Fibroblast of pulmonary artery (primary cell): Measurements from ENCODE around the gene ST8SIA2.

Source experiments
- DNase-seq: peaks from one replicate; pipeline ENCODE4 v3.0.0-alpha.2; 2010; ENCODE audit warnings: low read depth
- H3K4me3 ChIP-seq: replicated peaks from 2 replicates; pipeline ENCODE4 v1.5.1; 2011; ENCODE audit warnings: low read depth, mild to moderate bottlenecking, control low read depth, low read length, moderate library complexity
- TF ChIP-seq, protein P1 (sequence below): IDR thresholded peaks from 2 replicates; pipeline ENCODE4 v1.5.1; 2011; ENCODE audit warnings: mild to moderate bottlenecking, control low read depth, low read length, inconsistent platforms; ENCODE audit errors: missing control alignments

The ST8SIA2 gene

DNA sequence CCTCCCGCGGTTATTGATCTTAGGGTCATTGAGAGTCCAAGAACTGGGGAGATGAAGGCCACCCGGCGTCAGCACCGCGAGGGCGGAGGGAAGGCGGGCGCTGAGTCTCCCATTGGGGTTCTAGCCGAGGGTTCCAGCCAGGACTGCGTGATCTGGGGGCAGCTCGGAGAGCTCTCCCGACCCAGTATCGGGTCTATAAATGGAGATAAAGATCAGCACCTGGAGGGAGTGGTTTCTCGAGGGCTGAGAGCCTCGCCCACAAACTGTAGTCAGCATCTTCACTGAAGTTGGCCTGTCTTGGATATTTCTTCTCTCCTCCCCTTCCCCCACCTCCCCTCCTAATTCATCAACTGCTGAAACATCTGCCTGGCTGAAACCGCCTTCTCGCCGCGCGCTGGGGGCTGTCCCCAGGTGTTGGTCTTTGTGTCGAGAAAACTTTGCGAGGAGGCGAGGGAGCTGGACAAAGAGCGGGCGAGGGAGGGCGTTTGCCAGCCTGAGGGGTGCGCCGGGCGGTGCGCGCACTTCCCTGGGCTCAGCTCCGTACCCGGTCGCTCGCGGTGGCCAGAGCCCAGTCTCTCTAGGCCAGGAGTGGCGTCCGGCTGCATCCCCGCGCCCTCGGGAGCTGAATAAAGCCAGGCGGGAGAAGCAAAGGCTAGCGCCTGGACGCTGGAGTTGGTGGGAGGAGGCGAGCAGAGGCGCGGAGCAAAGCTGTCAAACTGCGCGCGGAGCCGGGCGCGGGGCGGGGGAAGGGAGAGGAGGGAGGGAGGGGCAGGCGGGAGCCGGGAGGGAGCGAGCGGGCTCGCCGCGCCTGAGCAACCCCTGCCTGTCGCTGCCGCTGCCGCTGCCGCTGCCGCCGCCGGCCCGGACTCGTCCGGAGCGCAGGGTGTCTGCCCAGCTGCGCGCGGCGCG, at the start of gene ST8SIA2:
TSS of gene ST8SIA2 (plus strand) at position 811 of the 909 bp plus-strand sequence. CDS start 184 bp downstream, outside the sequence.
- H3K4me3 ChIP-seq: no peak within 1 kb of the TSS
- DNase-seq: no peak
- TF ChIP-seq, protein P1, sequence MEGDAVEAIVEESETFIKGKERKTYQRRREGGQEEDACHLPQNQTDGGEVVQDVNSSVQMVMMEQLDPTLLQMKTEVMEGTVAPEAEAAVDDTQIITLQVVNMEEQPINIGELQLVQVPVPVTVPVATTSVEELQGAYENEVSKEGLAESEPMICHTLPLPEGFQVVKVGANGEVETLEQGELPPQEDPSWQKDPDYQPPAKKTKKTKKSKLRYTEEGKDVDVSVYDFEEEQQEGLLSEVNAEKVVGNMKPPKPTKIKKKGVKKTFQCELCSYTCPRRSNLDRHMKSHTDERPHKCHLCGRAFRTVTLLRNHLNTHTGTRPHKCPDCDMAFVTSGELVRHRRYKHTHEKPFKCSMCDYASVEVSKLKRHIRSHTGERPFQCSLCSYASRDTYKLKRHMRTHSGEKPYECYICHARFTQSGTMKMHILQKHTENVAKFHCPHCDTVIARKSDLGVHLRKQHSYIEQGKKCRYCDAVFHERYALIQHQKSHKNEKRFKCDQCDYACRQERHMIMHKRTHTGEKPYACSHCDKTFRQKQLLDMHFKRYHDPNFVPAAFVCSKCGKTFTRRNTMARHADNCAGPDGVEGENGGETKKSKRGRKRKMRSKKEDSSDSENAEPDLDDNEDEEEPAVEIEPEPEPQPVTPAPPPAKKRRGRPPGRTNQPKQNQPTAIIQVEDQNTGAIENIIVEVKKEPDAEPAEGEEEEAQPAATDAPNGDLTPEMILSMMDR: no peak

DNA sequence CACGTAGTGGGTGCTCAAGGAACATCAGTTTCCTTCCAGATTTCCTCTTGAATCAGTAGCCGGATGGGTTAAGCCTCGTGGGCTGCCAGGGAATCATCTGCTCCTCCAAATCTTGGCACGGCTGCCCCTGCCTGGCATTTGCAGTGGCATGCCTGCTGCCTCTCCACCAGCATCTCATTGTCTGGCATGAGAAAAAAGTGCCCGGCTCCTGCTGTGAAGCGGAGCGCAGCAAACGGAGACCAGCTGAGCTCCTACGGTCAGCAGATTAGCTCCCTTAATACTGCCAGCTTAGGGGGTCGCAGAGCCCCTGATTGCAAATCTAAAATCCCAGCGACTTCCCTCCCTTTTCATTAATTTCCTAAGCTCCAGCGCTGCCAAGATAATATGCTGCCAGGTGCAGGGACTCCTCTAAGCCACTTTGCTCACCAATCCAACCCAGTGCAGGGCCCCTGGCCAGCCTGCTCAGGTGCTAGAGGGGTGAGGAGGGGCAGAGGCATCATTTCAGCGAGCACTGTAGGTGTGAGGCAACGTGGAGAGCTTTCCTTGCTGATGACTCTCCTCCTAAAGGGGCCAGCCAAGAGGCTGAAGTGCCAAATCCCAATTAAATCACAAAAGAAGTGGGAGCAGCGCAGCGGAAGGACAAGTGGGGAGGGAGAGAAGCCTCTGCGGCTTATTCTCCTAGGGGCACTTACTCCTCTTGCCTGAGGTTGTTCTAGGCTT, 49.6 kb upstream of the ST8SIA2 start:
- no peak overlapping the region for H3K4me3 ChIP-seq
- DNase-seq: no peak
- TF ChIP-seq, protein P1: no peak

GRCh38 chr15:92346063-92346462, 47.6 kb upstream of the ST8SIA2 start:
- DNase-seq: no peak
- TF ChIP-seq, protein P1: no peak
- H3K4me3 ChIP-seq: no peak overlapping the region

GRCh38 chr15:92355307-92355706, 38.4 kb upstream of the ST8SIA2 start:
- TF ChIP-seq, protein P1: no peak
- no peak overlapping the region for H3K4me3 ChIP-seq
- no peak for DNase-seq

DNA sequence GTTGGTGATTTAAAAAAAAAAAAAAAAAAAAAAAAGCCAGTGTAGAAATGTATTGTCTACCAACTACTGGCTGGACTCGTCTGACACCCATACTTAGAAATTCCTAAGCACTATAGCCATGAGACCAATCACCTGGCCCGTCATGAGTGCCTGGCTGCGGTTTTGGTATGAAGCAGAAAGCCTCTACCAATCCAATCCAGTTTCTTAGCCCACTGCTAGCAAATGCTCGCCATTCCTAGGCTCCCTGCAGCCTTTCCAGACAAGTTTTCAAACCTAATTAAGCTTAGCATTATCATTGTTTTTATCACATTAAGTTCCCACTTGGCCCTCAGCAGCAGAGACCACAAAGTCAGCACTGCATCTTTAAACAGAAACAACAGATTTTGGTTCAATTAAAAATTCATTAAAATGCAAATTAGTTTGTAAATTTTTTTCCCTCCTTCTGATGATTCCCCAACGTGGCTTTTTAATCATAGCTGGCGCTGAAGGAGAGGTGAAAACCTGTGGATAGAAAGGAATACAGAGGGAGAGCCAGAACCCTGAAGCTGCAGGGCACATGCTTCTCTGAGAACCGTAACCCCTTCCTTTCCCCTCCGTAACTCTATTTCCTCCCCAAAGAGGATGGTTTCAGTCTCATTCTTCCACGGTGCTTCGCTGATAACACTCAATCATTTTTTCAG, 32.2 kb upstream of the ST8SIA2 start:
- H3K4me3 ChIP-seq: no peak overlapping the region
- TF ChIP-seq, protein P1: no peak
- DNase-seq: no peak

GRCh38 chr15:92362001-92362350, 31.7 kb upstream of the ST8SIA2 start:
- DNase-seq: no peak
- TF ChIP-seq, protein P1: no peak
- no peak overlapping the region for H3K4me3 ChIP-seq
